GM12892 (cell line): ENCODE results near the gene CAAP1.

ENCODE experiments used
- POLR2A ChIP-seq: IDR thresholded peaks from 2 replicates; pipeline ENCODE4 v1.6.1; 2011; ENCODE audit warnings: low read depth, low read length, control low read depth
- TAF1 ChIP-seq: IDR thresholded peaks from 2 replicates; pipeline ENCODE4 v1.6.1; 2011; ENCODE audit warnings: low read depth, mild to moderate bottlenecking, control low read depth, low read length, borderline replicate concordance

GRCh38 chr9:26925609-26926008 is 33.0 kb upstream of the CAAP1 start:
- TF ChIP-seq POLR2A (no peak), TAF1 (no peak)
